IMR-90 (cell line): ENCODE data around the gene ADGRV1. TPM values are rescaled to one million over a fixed set of nuclear protein-coding genes. Genes with fewer than 3 reads are reported as not detected.

Experiments
- ATAC-seq: fragments of 200-7000 bp; cut with Tn5 transposase; 2 replicates; pipeline ENCODE4 v1.9.1; 2020; ENCODE audit warnings: low read depth, mild to moderate bottlenecking, moderate library complexity
- BruUV-seq: library from RNA; stranded (reverse); fragments of 400-500 nt; replicated peaks from 2 replicates; lab custom pipeline; 2021; lab: Mats Ljungman, UMichigan
- CTCF ChIA-PET: fragments of 300-600 bp; formaldehyde crosslinking; extraction: SDS; loops from one replicate; lab custom pipeline; 2021; ENCODE audit warnings: antibody characterized with exemption; lab: Yijun Ruan, JAX
- POLR2A ChIA-PET: fragments of 300-600 bp; sonication (Branson Sonifier 250); formaldehyde crosslinking; loops from one replicate; lab custom pipeline; 2022; ENCODE audit warnings: antibody characterized with exemption; ENCODE audit not compliant: unreplicated experiment; lab: Charles Lee
- DNase-seq: peaks from one replicate; pipeline ENCODE4 v3.0.0; 2013
- H2AFZ ChIP-seq: replicated peaks from 2 replicates; pipeline ENCODE3; 2013; ENCODE audit warnings: low read length, mild to moderate bottlenecking; ENCODE audit not compliant: poor library complexity
- H2AK5ac ChIP-seq: 2 replicates; pipeline ENCODE4 v1.6.1; 2013; ENCODE audit warnings: low read depth, low read length, inconsistent platforms
- H2AK9ac ChIP-seq: replicated peaks from 2 replicates; pipeline ENCODE3; 2013; ENCODE audit warnings: mild to moderate bottlenecking, low read depth, low read length, moderate library complexity; ENCODE audit not compliant: poor library complexity
- H2BK120ac ChIP-seq: 2 replicates; pipeline ENCODE4 v1.6.1; 2013; ENCODE audit warnings: low read depth, low read length, inconsistent platforms
- H2BK15ac ChIP-seq: 3 replicates; pipeline ENCODE4 v1.6.1; 2013; ENCODE audit warnings: low read depth, low read length, inconsistent platforms
- H2BK20ac ChIP-seq: 2 replicates; pipeline ENCODE4 v1.6.1; 2013; ENCODE audit warnings: low read depth, mild to moderate bottlenecking, inconsistent platforms, low read length, moderate library complexity
- H2BK5ac ChIP-seq: 2 replicates; pipeline ENCODE4 v1.6.1; 2013; ENCODE audit warnings: mild to moderate bottlenecking, low read depth, low read length, inconsistent platforms; ENCODE audit not compliant: poor library complexity, severe bottlenecking
- H3K14ac ChIP-seq: replicated peaks from 2 replicates; pipeline ENCODE4 v1.6.1; 2013; ENCODE audit warnings: low read depth, low read length, inconsistent platforms
- H3K18ac ChIP-seq: 2 replicates; pipeline ENCODE4 v1.6.1; 2013; ENCODE audit warnings: low read depth, low read length, control low read depth
- H3K23ac ChIP-seq: 2 replicates; pipeline ENCODE4 v1.6.1; 2013; ENCODE audit warnings: low read depth, low read length, inconsistent platforms
- H3K27ac ChIP-seq: 2 replicates; pipeline ENCODE4 v1.5.1; 2013; ENCODE audit warnings: mild to moderate bottlenecking, control low read depth, low read length; ENCODE audit not compliant: insufficient read depth
- H3K27me3 ChIP-seq: 2 replicates; pipeline ENCODE4 v1.6.1; 2013; ENCODE audit warnings: low read length; ENCODE audit not compliant: control insufficient read depth, insufficient read depth
- H3K36me3 ChIP-seq: 2 replicates; pipeline ENCODE4 v1.6.1; 2013; ENCODE audit warnings: low read length, mixed read lengths; ENCODE audit not compliant: control insufficient read depth, insufficient read depth
- H3K4ac ChIP-seq: 2 replicates; pipeline ENCODE4 v1.6.1; 2013; ENCODE audit warnings: low read depth, low read length, inconsistent platforms
- H3K4me1 ChIP-seq: 2 replicates; pipeline ENCODE4 v1.6.1; 2013; ENCODE audit warnings: low read length, mixed read lengths; ENCODE audit not compliant: control insufficient read depth, insufficient read depth
- H3K4me2 ChIP-seq: 2 replicates; pipeline ENCODE4 v1.6.1; 2013; ENCODE audit warnings: low read depth, mild to moderate bottlenecking, control low read depth, low read length, moderate library complexity
- H3K4me3 ChIP-seq: 2 replicates; pipeline ENCODE4 v1.5.1; 2013; ENCODE audit warnings: low read depth, mild to moderate bottlenecking, control low read depth, low read length, moderate library complexity; ENCODE audit not compliant: insufficient read depth
- H3K56ac ChIP-seq: 2 replicates; pipeline ENCODE4 v1.6.1; 2013; ENCODE audit warnings: low read length, inconsistent platforms; ENCODE audit not compliant: insufficient read depth; ENCODE audit errors: extremely low read depth
- H3K79me1 ChIP-seq, 2 experiments: 2 replicates each; pipeline ENCODE4 v1.6.1; 2013; ENCODE audit warnings: low read length in 2 of 2, inconsistent platforms in 1 of 2, low read depth in 1 of 2
- H3K9ac ChIP-seq: 2 replicates; pipeline ENCODE4 v1.6.1; 2013; ENCODE audit warnings: low read depth, low read length, control low read depth
- H3K9me1 ChIP-seq: 2 replicates; pipeline ENCODE4 v1.6.1; 2013; ENCODE audit warnings: low read length, inconsistent platforms; ENCODE audit not compliant: insufficient read depth
- H3K9me3 ChIP-seq: 2 replicates; pipeline ENCODE4 v1.6.1; 2013; ENCODE audit warnings: low read length; ENCODE audit not compliant: control insufficient read depth, insufficient read depth
- H4K20me1 ChIP-seq: 2 replicates; pipeline ENCODE4 v1.6.1; 2013; ENCODE audit warnings: low read length, inconsistent platforms; ENCODE audit not compliant: insufficient read depth
- H4K5ac ChIP-seq: 2 replicates; pipeline ENCODE4 v1.6.1; 2013; ENCODE audit warnings: mild to moderate bottlenecking, low read depth, low read length, control low read depth
- H4K8ac ChIP-seq, 2 experiments: 2 replicates each; pipeline ENCODE4 v1.6.1; 2013; ENCODE audit warnings: low read depth in 2 of 2, low read length in 2 of 2, control low read depth in 1 of 2, inconsistent platforms in 1 of 2
- H4K91ac ChIP-seq: 2 replicates; pipeline ENCODE4 v1.6.1; 2013; ENCODE audit warnings: low read depth, low read length, inconsistent platforms; ENCODE audit not compliant: insufficient read depth
- BHLHE40 ChIP-seq: fragments of 150-350 bp; IDR thresholded peaks from 2 replicates; pipeline ENCODE4 v1.6.1; 2016; ENCODE audit warnings: mild to moderate bottlenecking, low read depth, low read length
- CHD1 ChIP-seq: IDR thresholded peaks from 2 replicates; pipeline ENCODE4 v1.6.1; 2012; ENCODE audit warnings: low read depth, low read length, improper control_type of control experiment
- FOS ChIP-seq: fragments of 150-350 bp; IDR thresholded peaks from 2 replicates; pipeline ENCODE4 v1.6.1; 2016; ENCODE audit warnings: low read depth, low read length
- MAFK ChIP-seq: IDR thresholded peaks from 2 replicates; pipeline ENCODE4 v1.6.1; 2012; ENCODE audit warnings: low read depth, low read length, improper control_type of control experiment
- MAZ ChIP-seq: IDR thresholded peaks from 2 replicates; pipeline ENCODE4 v1.6.1; 2012; ENCODE audit warnings: low read depth, mild to moderate bottlenecking, low read length, improper control_type of control experiment, moderate library complexity, borderline replicate concordance
- MXI1 ChIP-seq: IDR thresholded peaks from 2 replicates; pipeline ENCODE4 v1.6.1; 2012; ENCODE audit warnings: low read depth, mild to moderate bottlenecking, low read length, moderate library complexity, borderline replicate concordance
- NFE2L2 ChIP-seq: fragments of 150-350 bp; IDR thresholded peaks from 2 replicates; pipeline ENCODE4 v1.6.1; 2016; ENCODE audit warnings: low read depth, mild to moderate bottlenecking, low read length
- POLR2A ChIP-seq: IDR thresholded peaks from 2 replicates; pipeline ENCODE4 v1.6.1; 2012; ENCODE audit warnings: mild to moderate bottlenecking, low read depth, low read length
- RAD21 ChIP-seq: IDR thresholded peaks from 2 replicates; pipeline ENCODE4 v1.6.1; 2012; ENCODE audit warnings: low read length, improper control_type of control experiment
- RCOR1 ChIP-seq: IDR thresholded peaks from 2 replicates; pipeline ENCODE4 v1.6.1; 2012; ENCODE audit warnings: mild to moderate bottlenecking, low read length, improper control_type of control experiment; ENCODE audit not compliant: insufficient replicate concordance
- SMC3 ChIP-seq: fragments of 150-350 bp; IDR thresholded peaks from 2 replicates; pipeline ENCODE4 v1.6.1; 2016; ENCODE audit warnings: low read depth, mild to moderate bottlenecking, antibody characterized with exemption, low read length, moderate library complexity
- WGBS, 2 experiments: methylation state at CpG; one replicate each; pipeline versions ENCODE4 v1.1.5 to v1.1.7; 2013; ENCODE audit warnings: missing lambda C conversion rate in 2 of 2; ENCODE audit not compliant: insufficient read length in 1 of 2; ENCODE audit errors: extremely low coverage in 2 of 2; 5-methylcytosine and 5-hydroxymethylcytosine counted together
- dilution Hi-C: fragments of 300-500 bp; cut with HindIII; formaldehyde crosslinking; loops from one replicate; pipeline ENCODE4 v1.14.3; 2018; ENCODE audit warnings: low sequenced_read_pairs; ENCODE audit not compliant: unreplicated experiment
- in situ Hi-C: fragments of 300-500 bp; cut with MboI; formaldehyde crosslinking; loops from 3 replicates; pipeline ENCODE4 v1.14.3; 2019; ENCODE audit warnings: low sequenced_read_pairs, inconsistent platforms, mixed read lengths
- intact Hi-C: fragments of 100-400 bp; cut with micrococcal nuclease; formaldehyde crosslinking; loops from 2 replicates; pipeline ENCODE4 v1.10.0; 2022
- polyA plus RNA-seq, 3 experiments: library from polyadenylated mRNA; depleted of rRNA; stranded (reverse); fragments of >200 nt; gene quantifications; 2 replicates each; pipeline ENCODE4 v1.2.3, GENCODE V29; 2012; ENCODE audit warnings: low replicate concordance in 1 of 3
- total RNA-seq: library from RNA; depleted of rRNA; stranded (reverse); fragments of >200 nt; gene quantifications from 2 replicates; pipeline ENCODE4 v1.2.3, GENCODE V29; 2012
- TF ChIP-seq, protein P1 (sequence below): conservative IDR thresholded peaks from 2 replicates; pipeline ENCODE4 v1.5.1; 2012; ENCODE audit warnings: mild to moderate bottlenecking, low read depth, low read length, improper control_type of control experiment

Gene ADGRV1
- total and polyA plus RNA-seq, 2 of the 4 experiments (the other 2 are of a cell fraction), result under 0.01 TPM; not detected in 1

DNA sequence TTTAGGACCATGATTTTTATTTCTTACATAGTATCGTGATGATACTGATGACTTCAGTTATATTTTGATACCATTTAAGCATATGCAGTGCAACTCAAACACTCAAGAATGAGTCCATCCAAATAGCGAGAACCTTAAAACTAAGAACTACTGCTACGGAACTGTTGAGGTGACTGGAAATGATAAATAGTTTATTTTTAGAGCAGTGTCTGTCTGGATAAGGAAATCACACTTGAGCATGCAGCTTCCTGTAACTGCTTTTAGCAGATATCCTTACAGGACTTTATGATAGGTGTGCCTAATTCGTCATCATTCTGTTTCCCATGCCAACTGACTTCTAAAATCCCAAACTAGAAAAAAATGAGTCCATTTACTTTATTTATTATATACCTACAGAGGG, 85.5 kb downstream of the ADGRV1 start:
- Histone ChIP-seq H3K9me1 (no peaks in the 10 kb centered on the region), H3K4me3 (no peak overlapping the region), H3K9ac (no peak overlapping the region), H3K56ac (no peak overlapping the region), H2AK9ac (no peak overlapping the region), H3K14ac (no peak overlapping the region), H3K27me3 (no peaks in the 10 kb centered on the region), H3K79me1 (no peaks in the 10 kb centered on the region), H2AFZ (no peak overlapping the region), H2BK120ac (no peak overlapping the region), H2AK5ac (no peak overlapping the region), H3K4me2 (no peak overlapping the region), H3K27ac (no peak overlapping the region), H2BK5ac (no peak overlapping the region), H4K5ac (no peak overlapping the region), H2BK20ac (no peak overlapping the region), H3K36me3 (no peaks in the 10 kb centered on the region), H4K91ac (no peak overlapping the region), H3K4me1 (no peaks in the 10 kb centered on the region), H3K18ac (no peak overlapping the region), H4K20me1 (no peaks in the 10 kb centered on the region), H3K4ac (no peak overlapping the region), H4K8ac (no peak overlapping the region), H3K23ac (no peak overlapping the region), H3K9me3 (no peaks in the 10 kb centered on the region), H2BK15ac (no peak overlapping the region)
- WGBS, 2 experiments, result no CpG with 5 or more reads among the region's 4 CpGs
- DNase-seq (no peak), ATAC-seq (no peak)
- POLR2A ChIA-PET, result no interaction called here
- intact Hi-C loops, result no loop called here
- TF ChIP-seq MAZ (no peak), RAD21 (no peak), SMC3 (no peak), CHD1 (no peak), MXI1 (no peak), MAFK (no peak), NFE2L2 (no peak), FOS (no peak), POLR2A (no peak), BHLHE40 (no peak), RCOR1 (no peak)
- TF ChIP-seq, protein P1, sequence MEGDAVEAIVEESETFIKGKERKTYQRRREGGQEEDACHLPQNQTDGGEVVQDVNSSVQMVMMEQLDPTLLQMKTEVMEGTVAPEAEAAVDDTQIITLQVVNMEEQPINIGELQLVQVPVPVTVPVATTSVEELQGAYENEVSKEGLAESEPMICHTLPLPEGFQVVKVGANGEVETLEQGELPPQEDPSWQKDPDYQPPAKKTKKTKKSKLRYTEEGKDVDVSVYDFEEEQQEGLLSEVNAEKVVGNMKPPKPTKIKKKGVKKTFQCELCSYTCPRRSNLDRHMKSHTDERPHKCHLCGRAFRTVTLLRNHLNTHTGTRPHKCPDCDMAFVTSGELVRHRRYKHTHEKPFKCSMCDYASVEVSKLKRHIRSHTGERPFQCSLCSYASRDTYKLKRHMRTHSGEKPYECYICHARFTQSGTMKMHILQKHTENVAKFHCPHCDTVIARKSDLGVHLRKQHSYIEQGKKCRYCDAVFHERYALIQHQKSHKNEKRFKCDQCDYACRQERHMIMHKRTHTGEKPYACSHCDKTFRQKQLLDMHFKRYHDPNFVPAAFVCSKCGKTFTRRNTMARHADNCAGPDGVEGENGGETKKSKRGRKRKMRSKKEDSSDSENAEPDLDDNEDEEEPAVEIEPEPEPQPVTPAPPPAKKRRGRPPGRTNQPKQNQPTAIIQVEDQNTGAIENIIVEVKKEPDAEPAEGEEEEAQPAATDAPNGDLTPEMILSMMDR, result no peak
- CTCF ChIA-PET, result no interaction called here
- in situ Hi-C loops, result no loop called here
- no TSS peak for BruUV-seq
- dilution Hi-C loops, result no loop called here
